Measurements from ENCODE around the gene KDM4D.

DNA sequence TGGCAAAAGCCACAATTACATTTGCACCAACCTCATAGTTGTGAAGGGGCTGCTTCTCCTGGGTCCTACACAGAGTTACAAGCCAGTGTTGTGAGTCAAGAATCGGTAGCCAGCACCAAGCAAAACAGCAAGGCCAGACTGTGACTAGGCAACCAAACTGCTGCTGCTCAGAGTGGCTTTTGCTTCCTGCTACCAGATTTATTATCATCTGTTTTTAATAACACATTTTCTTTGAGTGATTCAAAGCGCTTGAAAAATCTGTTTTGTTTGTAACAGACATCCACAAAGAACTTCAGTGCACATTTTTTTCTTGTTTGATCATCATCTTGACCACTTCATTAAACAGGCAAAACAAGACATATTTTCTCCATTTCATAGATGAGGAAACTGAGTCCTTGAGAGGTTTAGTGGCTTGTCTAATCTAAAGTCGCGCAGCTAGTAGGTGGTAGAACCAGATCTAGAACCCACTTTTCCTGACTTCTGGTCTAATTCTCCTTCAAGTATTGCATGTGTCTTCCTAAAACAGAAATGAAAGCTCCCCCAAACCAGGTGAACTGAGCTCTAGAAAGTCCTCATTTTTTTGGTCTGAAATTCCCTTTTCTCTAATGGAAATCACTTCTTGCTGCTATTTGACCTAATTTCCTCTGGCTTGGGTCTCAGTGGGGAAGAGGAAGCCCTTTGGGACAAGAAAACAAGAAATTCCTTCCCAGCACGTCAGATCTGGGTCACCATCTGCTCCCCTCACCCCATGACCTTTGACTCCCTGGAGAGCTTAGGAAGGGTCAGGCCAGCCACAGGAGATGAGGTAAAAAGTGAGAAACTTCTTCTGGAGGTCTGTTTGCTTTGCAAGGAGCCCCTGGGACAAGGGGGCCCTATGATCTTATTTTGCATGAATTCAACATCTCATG, 40.0 kb upstream of the KDM4D start:
- TF ChIP-seq, protein P1, sequence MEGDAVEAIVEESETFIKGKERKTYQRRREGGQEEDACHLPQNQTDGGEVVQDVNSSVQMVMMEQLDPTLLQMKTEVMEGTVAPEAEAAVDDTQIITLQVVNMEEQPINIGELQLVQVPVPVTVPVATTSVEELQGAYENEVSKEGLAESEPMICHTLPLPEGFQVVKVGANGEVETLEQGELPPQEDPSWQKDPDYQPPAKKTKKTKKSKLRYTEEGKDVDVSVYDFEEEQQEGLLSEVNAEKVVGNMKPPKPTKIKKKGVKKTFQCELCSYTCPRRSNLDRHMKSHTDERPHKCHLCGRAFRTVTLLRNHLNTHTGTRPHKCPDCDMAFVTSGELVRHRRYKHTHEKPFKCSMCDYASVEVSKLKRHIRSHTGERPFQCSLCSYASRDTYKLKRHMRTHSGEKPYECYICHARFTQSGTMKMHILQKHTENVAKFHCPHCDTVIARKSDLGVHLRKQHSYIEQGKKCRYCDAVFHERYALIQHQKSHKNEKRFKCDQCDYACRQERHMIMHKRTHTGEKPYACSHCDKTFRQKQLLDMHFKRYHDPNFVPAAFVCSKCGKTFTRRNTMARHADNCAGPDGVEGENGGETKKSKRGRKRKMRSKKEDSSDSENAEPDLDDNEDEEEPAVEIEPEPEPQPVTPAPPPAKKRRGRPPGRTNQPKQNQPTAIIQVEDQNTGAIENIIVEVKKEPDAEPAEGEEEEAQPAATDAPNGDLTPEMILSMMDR (IDR thresholded peaks at IDR 0.05; ENCODE audit: insufficient read depth, low read length, poor library complexity, severe bottlenecking), result no peak
- no peak for TF ChIP-seq EZH2phosphoT487 (conservative IDR thresholded peaks at IDR 0.05; ENCODE audit: low read length)

Data from SU-DHL-6 (cell line).